Medulla oblongata (tissue), 1 donor: ENCODE data around the gene FILIP1L.

ENCODE experiments used
- DNase-seq: peaks from one replicate; pipeline ENCODE4 v3.0.0-alpha.2; 2015; ENCODE audit errors: extremely low spot score

Gene FILIP1L

DNA sequence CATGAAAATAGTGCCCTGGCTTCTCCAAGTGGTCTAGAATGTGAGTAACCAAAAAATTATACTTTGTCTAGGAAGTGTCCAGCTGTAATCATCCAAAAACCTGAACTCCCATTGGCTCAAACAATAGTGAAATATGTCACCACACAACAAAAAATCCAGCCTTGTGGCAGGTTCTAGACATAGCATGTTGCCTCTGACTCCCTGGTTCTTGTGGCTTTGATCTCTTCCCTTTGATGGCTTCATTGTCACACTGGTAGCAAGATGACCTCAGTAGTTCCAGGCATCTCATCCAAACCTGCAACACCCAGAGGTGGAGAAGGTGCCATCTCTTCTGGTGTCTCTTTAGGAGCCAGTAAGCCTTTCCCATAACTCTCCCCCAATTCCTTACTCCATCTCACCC lies 222.0 kb downstream of the FILIP1L start:
- DNase-seq: no peak

DNA sequence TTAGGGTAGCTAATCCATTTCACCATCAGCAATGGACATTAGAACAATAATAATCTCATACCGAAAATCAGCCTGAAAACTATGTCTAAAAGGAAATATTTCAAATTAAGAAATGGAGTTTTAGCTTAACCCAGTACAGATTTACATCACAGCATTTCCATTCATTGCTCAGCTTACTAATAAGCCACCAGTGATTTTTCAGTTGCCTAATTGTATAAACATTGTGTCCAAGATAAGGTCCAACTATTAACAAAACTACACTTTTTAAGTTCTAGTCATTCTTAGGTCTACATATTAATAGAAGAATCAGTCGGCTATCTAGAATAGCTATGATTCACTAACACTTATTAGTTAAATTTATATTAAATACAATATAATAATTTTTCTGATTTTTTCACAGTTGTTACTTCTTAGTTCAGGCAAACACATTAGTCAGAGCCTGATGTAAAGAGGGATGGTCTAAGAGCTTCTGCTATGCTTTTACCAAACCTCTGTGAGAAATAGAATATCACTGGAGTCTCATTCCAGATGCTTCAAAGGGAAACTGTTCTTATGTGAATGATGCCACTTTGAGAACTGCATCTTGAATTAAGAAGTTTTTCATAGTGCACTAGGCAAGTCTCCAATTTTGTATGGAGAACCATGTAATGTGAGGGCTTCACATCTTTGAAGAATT lies 222.6 kb downstream of the FILIP1L start:
- no peak for DNase-seq

DNA sequence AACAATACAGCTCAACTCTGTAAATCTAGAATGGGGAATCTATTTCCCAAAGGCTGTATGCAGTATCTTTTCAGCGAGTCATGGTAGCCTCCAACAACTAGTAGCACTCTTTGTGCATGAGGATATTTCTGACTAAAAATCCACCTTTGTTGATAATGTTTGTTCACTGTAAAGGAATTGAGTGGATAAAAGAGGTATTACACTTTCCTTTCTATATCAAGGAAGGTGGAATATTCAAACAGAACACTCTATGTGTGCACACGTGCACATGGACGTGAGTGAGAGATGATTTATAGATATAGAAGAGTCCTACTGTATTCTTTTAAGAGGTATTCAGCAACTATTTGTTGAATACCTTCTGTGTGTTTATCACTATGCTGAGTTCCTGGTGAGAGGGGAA lies 228.4 kb downstream of the FILIP1L start:
- no peak for DNase-seq

DNA sequence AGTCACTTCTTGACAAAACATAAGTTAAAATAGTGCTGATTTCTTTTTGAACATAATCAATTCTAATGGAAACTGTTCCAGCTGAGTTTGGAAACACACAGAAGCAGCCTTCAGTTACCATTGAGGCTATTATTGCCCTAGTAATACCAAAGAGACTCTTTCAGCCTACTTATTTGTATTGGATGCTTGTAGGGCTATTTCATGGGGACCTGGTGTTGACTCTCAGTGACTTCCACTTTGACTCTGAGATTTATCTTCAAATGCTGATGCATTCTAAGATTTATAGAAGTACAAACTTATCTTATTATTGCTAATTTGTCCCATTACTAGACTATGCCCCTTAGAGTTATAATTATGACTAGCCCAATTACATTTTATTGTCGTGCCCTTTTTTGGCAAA lies 229.2 kb downstream of the FILIP1L start:
- no peak for DNase-seq

DNA sequence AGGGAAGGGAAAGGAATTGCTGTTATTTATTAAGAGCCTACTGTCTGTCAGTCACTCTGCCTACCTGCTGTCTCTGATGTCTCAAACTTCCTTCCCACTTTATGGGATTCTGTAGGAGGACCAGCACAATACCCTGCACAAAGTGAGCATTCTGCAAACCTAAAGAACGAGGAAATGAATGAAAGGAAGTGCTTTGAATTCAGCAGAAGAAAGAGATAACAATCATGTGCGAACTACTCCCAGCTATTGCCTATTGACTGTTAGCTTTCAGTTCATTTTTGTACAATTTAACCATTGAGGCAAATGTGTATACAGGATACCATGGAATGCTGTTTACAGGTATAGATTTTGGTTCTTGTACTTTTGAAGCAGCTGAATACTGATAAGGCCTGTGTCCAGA lies 229.8 kb downstream of the FILIP1L start:
- no peak for DNase-seq

DNA sequence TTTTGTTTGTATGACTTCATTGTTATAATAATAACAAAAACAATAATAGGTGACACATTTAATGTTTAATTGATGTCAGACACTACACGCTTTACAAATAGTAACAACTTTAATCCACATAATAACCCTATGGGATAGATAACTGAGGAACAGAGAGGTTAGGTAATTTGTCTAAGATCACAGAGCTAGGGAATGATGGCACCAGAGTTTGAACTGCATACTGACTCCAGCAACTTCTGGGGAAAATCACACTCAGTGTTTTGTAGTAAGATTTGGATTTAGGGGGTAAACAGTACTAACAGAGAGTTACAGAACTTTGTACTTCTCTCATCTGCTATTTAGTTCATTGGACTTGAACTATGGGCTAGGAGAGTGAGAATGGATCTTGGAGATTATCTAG lies 230.6 kb downstream of the FILIP1L start:
- DNase-seq: no peak

DNA sequence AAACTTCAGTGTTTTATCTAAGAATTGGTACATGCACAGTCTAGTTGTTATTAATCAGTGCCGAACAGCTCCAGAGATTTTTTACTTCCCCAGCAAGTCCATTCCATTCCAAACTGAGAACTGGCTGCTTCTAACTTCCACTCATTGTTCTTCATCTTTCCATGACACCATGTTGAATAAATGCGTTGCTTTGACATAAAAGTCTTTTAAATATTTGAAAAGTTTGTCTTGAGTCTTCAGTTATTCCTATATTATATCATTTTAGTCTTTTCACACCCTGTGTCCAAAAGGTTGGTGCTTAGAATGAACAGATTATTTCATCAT lies 231.2 kb downstream of the FILIP1L start:
- DNase-seq: no peak

DNA sequence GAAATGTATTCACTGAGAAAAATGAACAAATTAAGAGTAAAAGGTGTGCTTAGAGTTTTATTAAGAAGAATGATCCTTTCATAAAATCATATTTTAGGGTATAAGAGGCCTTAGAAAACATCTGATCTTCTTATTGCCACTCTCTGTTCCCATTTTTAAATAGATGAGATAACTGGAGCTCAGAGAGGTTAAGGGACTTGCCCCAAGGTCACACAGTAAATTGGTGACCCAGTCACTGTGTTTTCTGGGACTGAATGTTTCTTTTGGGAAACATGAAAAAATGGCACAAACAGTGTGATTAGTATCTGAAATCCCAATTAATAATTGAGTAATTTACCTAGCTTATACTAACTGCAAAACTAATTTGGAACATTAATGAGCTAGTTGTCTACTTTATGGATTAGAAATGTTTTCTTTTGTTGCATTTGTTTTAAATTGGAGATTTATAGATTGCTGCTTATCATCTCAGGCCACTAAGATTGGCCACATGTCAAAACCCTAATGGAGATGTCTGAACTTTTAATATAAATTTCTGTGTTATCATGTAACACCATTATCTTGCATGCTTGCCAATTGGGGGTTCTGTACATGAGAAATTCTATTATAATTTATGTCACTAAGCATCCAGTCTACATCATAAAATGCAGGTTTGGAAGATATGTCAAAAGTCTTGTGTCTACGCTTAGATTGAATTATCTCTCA lies 231.7 kb downstream of the FILIP1L start:
- no peak for DNase-seq

DNA sequence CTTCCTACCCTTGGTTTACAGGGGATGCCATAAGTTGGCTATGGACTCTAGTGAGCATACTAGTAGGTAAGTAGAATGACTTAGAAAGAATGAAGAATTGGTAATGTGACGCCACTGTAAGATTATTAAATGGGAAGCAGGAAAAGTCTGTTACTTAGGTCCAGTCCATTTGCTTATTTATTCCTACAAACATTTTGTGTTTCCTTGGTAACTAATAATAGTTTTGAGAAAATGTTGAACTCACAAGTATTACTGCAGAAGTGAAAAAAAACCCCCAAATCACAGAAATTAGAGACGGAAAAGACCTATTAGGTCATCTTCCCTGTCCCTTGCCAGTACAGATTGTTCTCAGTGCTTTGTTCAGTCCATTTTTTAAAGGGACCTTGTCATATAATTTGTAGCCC lies 233.2 kb downstream of the FILIP1L start:
- no peak for DNase-seq

DNA sequence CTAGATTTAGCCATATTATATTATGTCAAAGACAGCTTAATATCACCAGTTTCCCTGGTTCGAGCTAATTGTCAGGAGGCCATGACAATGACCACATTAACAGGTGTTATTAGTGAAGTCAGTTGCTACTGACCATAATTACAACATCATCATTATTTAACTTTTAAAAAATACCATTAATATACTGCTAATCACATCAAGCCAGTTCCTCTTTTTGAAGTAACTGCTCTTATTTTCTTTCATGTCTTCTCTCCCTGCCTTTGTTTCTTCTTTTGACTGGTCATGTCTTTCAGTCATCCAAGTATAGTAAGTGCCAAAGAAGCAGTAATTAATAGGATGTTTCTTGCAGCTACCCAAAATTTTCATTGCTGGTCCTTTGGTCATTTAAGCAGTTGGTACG lies 235.0 kb downstream of the FILIP1L start:
- no peak for DNase-seq

DNA sequence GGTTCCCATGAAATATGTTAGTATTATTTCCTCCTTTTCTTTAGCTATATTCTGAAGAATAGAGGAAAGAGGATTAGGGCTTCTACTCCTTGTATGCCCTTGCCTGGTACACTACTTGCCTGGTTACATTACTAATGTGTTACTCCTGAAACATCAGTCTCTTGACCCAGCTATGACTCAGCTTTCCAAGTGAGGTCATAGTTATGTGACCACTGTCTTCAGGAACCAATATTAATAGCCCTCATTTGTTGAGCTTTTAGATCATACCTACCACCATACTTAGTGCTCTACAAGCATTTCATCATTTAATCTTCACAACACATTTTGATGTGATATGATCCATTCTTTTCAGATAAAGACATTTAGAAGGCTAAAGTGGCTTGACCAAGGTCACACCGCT lies 236.3 kb downstream of the FILIP1L start:
- DNase-seq: no peak

DNA sequence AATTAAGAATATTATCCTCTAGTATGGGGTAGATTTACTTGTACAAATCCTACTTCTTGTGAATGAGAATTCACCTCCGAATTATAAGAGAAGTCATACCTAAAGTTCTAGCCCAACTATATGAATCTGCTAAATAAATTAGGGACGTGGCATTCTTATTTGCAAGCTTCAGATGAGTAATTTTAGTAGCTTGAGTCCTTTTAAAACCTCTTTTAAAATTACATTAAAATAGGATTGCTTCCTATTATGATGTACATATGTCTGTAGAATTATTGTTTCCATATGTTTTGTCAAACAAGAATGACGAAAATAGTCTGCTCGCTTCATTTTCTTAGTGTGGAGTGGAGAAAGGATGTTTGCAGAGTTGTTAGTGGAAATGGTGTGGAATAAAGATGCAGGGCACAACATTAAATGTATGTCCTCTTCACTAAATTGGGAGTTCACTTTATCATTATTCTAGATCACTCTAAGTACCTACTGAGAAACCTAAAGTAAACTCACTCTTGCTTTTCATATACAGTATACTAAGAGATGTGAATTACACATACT lies 237.2 kb downstream of the FILIP1L start:
- DNase-seq: no peak

DNA sequence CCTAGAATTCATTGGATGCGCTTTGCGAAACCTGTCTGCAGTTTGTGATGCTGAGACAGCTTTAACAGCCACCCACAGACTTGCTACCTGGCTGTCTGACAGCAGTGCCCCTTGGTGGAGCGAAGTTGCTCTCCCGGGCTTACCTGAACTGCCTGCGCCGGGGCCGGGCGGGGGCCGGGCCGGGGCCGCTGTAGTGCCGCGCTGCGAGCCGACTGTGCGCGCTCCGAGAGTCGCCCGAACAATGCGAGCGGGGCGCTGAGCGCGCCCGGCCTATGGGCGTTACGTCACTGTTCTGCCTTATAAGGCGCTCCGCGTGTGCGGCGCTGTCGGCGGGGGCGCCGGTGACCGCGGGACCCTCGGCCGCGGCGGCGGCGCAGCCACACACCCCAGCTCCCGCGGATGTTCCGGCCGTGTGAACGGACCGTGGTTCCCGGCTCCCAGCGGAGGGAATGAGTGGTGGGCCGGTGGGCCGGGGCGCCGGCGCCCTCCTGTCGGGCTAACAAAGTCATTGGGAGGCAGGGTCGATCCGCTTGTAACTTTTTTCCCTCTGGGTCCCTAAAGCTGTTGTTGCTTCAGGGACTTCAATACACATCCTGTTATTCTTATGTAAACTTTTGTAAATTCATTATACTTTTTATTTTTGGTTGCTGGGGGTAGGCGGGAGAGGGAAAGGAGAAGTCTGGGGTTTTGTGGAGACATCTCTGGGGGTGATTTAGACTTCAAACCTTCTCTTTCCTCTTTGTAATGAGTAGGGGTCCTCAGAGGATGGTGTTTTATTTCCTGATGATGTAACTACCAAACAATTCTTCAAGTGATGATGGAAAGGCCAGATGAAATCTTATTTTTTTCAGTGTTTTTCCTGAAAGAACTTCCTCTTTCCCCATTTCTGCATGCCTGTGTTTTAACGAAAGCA lies 238.1 kb downstream of the FILIP1L start:
- peak; percentile 84 for DNase-seq

DNA sequence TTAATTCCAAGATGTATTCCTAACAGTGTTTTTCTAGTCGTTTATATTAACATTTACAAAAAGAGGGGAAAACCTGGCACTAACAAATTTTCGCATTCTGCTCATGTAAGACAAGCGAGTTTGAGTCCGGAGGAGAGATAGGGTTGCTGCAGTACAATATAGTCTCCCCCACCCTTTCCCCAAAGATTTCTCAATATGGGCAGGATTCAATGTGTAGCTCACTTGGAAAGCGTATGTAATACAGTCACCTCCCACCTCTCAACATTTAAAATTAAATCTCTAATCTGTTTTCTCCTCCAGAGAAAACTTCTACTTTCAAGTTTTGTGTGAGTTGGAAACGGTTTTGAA lies 238.7 kb downstream of the FILIP1L start:
- DNase-seq: peak; percentile 26

DNA sequence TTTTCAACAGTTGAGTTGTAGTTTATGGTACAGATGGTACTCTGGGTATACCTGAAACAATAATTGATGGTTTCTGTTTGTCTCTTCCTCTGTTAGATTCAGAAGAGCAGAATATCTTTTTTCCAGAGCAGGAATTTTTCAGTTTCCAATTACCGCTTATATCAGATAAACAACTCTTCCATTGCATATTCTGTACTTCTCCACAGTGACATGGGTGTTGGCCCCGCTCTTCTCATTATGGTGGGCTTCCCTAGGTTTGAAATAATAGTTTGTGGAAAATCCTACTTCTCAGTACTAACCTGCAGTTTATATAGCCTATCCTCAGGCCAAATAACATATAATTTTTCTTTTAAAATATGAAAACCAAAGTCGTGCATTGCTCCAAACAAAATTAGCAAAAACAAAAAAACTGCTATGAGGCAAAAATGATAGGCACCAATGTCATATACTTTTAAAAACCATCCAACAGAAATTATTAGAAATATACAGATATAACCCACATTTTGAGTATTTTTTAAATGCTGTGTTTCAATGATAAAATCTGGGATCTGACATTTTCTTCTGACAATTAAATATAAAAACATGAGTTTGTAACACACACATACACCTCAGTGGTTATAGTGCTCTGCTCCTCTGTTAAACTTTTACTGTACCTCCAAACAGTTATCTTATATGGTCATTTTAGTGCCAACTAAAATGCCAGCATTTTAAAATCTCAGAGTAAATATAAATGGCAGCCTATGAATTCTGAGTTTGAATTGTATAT lies 239.9 kb downstream of the FILIP1L start:
- DNase-seq: no peak

DNA sequence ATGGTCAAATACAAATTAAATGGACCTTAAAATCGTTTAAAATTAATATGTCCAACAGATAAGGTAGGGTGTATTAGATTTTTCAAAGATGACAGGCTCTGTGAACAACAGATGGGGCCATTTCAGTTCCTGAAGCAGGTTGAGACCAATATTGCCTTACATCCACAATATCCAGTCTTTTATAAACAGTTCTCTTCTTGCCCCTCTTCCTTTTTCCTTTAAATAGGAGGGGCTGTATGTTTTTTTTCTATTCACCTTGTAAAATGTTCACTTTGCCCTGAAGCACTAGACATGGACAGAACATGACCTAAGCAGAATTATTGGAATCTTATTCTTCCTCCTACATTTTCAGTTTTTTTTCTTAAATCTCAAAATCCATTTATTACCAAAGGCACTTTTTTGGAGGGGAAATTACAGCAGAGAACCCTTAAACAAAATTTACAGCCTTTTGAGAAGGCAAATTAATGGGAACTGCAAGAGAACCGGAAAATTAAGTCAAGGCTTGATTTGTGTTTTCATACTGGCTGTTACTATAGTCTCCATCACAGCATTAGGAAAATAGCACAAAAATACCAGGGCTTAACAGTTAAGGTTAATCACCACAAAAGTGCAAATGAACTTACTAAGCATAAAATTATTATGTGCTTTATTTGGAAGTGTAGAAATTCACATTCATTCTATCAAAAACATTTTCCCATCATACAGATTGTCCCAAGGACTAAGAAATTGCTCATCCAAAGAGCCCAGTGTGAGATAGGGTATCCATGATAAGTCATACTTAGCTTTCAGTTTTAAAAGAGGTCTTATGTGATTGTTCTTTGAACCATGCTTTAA lies 240.8 kb downstream of the FILIP1L start:
- no peak for DNase-seq

DNA sequence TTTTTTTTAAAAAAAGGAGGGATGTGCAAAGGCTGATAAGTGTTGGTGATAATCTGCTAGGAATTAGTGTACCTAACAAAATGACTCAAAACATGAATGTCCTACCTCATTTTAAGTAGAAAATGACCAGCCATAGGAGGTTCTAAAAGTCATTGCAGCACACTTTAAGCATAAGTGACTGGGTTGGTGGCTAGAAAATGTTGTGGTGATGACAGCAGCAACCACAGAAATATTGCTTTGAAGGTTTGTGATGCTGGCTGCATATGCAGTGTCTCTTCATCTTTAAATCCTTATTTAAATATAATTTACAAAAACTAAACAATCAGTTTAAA lies 241.4 kb downstream of the FILIP1L start:
- DNase-seq: no peak

DNA sequence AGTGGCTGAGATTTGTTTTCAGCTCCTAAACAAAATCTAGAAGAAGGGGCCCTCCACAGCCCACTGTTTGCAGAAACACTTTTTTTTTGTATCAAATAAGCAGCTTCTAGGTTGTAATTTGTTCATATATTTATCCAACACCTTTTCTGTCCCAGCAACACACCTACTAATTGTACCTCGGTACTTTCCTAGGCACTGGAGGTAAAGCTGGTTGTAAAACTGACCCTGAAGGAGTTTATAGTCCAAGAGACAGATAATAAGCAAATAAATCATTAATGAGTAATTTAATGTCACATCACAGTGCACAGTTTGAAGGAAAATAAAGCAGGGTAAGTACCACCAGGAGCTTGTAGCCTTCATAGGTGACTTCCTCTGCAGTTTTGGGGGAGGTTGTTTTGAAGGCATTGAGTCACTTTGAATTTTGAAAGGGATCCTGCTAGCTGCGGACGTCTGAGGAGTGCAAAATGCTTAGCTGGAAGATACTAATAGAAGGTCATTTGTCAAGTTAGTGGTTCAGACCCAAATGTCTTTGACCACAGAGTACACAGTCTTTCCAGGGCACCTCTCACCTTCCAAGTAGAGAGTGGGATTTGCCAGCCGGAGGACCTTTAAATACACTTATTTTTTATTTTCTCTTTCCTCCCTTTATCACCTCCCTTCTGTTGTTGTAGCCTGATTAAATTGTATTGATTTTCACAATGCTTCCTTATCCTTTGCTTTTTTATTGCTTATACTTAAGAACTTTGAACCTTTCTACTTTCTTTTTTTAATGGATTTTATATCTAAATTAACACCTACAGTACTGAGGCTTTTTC lies 242.9 kb downstream of the FILIP1L start:
- no peak for DNase-seq

DNA sequence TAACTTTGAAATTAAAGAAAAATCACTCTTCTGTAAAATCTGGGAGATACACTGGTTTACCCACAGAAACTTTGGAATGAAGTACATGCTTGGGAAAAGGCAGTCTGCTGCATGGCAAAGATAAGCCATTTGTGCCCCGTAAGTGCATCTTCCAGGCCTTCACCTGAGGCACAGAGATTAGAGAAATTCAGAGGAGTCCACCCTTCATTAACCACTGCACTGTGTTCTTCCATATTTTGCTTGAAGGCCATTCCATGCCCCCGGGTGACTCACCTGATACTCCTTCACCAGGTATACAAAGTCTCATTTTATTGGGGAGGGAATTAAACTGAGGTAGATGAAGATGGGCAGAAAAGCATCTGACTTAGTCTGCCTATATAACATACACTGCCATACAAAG lies 243.6 kb downstream of the FILIP1L start:
- DNase-seq: no peak

DNA sequence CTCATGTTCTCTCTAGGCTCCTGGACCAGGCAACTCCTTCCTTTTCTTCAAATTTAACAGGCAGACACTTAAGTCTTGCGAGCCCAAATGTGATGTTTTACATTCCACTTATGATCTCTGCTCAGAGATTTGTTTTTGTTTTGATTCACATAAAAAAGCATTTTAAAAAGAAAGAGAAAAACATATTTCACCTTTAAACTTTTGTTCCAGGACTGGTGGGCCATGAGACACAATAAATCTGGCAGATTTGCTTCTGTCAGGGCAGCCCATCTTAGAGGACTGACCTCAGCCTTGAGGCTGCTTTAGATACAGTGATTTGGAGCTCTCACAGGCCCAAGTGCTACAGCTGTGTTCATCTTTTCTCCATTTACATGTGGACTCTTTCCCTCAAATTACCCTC lies 244.7 kb downstream of the FILIP1L start:
- DNase-seq: no peak
